SIG-M5 treated with dmso at 0.1 percent for 504 hours (cell line): ENCODE measurements around the gene SMIM7.
"Not testable (repeated sequence)": the region's sequence is repeated elsewhere in the genome, so short reads cannot be mapped to it uniquely, and the experiment has no call there.

Source experiments
- DNase-seq: peaks from one replicate; lab custom pipeline; 2025; ENCODE audit not compliant: unreplicated experiment; lab: John Stamatoyannopoulos, UW

SMIM7 gene

GRCh38 chr19:16655727-16656126 is 4.2 kb downstream of the SMIM7 start:
- no peak for DNase-seq

GRCh38 chr19:16654627-16655026 is 5.3 kb downstream of the SMIM7 start:
- no peak for DNase-seq

- no peak for DNase-seq
Observed at GRCh38 chr19:16654140-16654539, 5.8 kb downstream of the SMIM7 start.

- DNase-seq, result no peak
Observed at GRCh38 chr19:16652854-16653253, 7.1 kb downstream of the SMIM7 start.

- DNase-seq, result not testable (repeated sequence)
Observed at GRCh38 chr19:16651421-16652188, 8.3 kb downstream of the SMIM7 start.

GRCh38 chr19:16650821-16651220 is 9.1 kb downstream of the SMIM7 start:
- DNase-seq, result no peak

- DNase-seq, result no peak
Observed at GRCh38 chr19:16649734-16650133, 10.2 kb downstream of the SMIM7 start.

- DNase-seq, result no peak
Observed at GRCh38 chr19:16645140-16645539, 14.8 kb downstream of the SMIM7 start.

GRCh38 chr19:16641695-16642094 is 18.2 kb downstream of the SMIM7 start:
- DNase-seq, result no peak

GRCh38 chr19:16640951-16641350 is 19.0 kb downstream of the SMIM7 start:
- no peak for DNase-seq

- DNase-seq, result no peak
Observed at GRCh38 chr19:16638666-16639065, 21.3 kb downstream of the SMIM7 start.

- no peak for DNase-seq
Observed at GRCh38 chr19:16637535-16637934, 22.4 kb downstream of the SMIM7 start.

- DNase-seq, result no peak
Observed at GRCh38 chr19:16631465-16631864, 28.5 kb downstream of the SMIM7 start.

- peak; percentile 47 for DNase-seq
Observed at GRCh38 chr19:16628984-16629691, 30.8 kb downstream of the SMIM7 start.

GRCh38 chr19:16628183-16628983 is 31.6 kb downstream of the SMIM7 start, which contains the start of gene MED26:
Gene MED26 (minus strand): TSS chr19:16628204. CDS start chr19:16627943, 261 bp downstream.
- peak; percentile 95 for DNase-seq

GRCh38 chr19:16627928-16628182 is 32.1 kb downstream of the SMIM7 start:
- DNase-seq, result no peak

- peak; percentile 34 for DNase-seq
Observed at GRCh38 chr19:16627193-16627927, 32.6 kb downstream of the SMIM7 start.

GRCh38 chr19:16626796-16627192 is 33.1 kb downstream of the SMIM7 start:
- no peak for DNase-seq

- DNase-seq, result no peak
Observed at GRCh38 chr19:16625163-16625958, 34.6 kb downstream of the SMIM7 start.

GRCh38 chr19:16624236-16624635 is 35.7 kb downstream of the SMIM7 start:
- no peak for DNase-seq
